Fibroblast of mammary gland (primary cell): ENCODE measurements around the gene CDK7.

Source experiments
- DNase-seq: peaks from one replicate; pipeline ENCODE4 v3.0.0-alpha.2; 2010; ENCODE audit warnings: low read depth
- H3K4me3 ChIP-seq: 2 replicates; pipeline ENCODE4 v1.5.1; 2011; ENCODE audit warnings: low read depth, mild to moderate bottlenecking, low read length, moderate library complexity; ENCODE audit not compliant: control insufficient read depth
- CTCF ChIP-seq: conservative IDR thresholded peaks from 2 replicates; pipeline ENCODE4 v1.5.1; 2011; ENCODE audit warnings: low read depth, low read length, inconsistent platforms; ENCODE audit not compliant: control insufficient read depth, insufficient read depth

The CDK7 gene

GRCh38 chr5:69209602-69210001 is 25.1 kb upstream of the CDK7 start:
- no peak overlapping the region for H3K4me3 ChIP-seq
- no peak for DNase-seq
- no peak for TF ChIP-seq CTCF

- no peak overlapping the region for H3K4me3 ChIP-seq
- DNase-seq, result no peak
- no peak for TF ChIP-seq CTCF
These were observed 23.5 kb upstream of the CDK7 start for GRCh38 chr5:69211200-69211599.

- TF ChIP-seq CTCF, result no peak
- H3K4me3 ChIP-seq, result no peak overlapping the region
- DNase-seq, result no peak
These were observed 22.7 kb upstream of the CDK7 start for GRCh38 chr5:69212022-69212421.

GRCh38 chr5:69213513-69214215 is 21.0 kb upstream of the CDK7 start:
- DNase-seq, result peak; percentile 83
- no peak overlapping the region for H3K4me3 ChIP-seq
- TF ChIP-seq CTCF, result no peak

- no peak for DNase-seq
- TF ChIP-seq CTCF, result no peak
These were observed 17.6 kb upstream of the CDK7 start for GRCh38 chr5:69217151-69217511.

GRCh38 chr5:69217548-69218526 is 16.8 kb upstream of the CDK7 start:
- TF ChIP-seq CTCF, result no peak
- H3K4me3 ChIP-seq, result peak overlapping the region; percentile 98
- DNase-seq, result peak; percentile 90

More at GRCh38 chr5:69217151-69217511, 17.6 kb upstream of the CDK7 start:
- H3K4me3 ChIP-seq, result peak overlapping the region; percentile 98
